ENCODE measurements around the gene SIX1. TPM values are rescaled to one million over a fixed set of nuclear protein-coding genes. Genes with fewer than 3 reads are reported as not detected.

Gene SIX1
- total RNA-seq, 4 donors from 2014 or later = 5.9 to 7.5 (median 6.2) TPM

DNA sequence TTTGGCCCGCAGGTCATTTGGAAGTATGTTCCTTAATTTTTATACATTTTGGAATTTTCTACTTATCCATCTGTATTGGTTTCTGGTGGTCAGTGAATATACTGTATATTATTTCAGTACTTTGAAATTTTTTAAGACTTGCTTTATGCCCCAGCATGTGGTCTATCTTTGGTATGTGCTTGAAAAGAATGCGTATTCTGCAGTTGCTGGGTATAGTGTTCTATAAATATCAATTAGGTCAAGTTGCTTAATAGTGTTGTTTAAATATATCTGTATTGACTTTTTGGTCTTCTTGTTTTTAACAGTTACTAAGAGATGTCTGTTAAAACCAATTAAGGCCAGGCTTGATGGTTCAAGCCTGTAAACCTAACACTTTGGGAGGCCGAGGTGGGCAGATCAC, 21.7 kb upstream of the SIX1 start:
- Histone ChIP-seq H3K27me3 (no peaks in the 10 kb centered on the region), H3K27ac (no peak overlapping the region), H3K36me3 (no peaks in the 10 kb centered on the region), H3K4me3 (no peak overlapping the region), H3K9me3 (no peaks in the 10 kb centered on the region), H3K4me1 (no peaks in the 10 kb centered on the region)
- WGBS, 2 donors = 84 to 88% methylated on average over 3 of the region's 3 CpGs
- TF ChIP-seq POLR2A (IDR thresholded peaks at IDR 0.05) (no peak), EP300 (IDR thresholded peaks at IDR 0.05) (no peak)
- TF ChIP-seq, protein P1, sequence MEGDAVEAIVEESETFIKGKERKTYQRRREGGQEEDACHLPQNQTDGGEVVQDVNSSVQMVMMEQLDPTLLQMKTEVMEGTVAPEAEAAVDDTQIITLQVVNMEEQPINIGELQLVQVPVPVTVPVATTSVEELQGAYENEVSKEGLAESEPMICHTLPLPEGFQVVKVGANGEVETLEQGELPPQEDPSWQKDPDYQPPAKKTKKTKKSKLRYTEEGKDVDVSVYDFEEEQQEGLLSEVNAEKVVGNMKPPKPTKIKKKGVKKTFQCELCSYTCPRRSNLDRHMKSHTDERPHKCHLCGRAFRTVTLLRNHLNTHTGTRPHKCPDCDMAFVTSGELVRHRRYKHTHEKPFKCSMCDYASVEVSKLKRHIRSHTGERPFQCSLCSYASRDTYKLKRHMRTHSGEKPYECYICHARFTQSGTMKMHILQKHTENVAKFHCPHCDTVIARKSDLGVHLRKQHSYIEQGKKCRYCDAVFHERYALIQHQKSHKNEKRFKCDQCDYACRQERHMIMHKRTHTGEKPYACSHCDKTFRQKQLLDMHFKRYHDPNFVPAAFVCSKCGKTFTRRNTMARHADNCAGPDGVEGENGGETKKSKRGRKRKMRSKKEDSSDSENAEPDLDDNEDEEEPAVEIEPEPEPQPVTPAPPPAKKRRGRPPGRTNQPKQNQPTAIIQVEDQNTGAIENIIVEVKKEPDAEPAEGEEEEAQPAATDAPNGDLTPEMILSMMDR (IDR thresholded peaks at IDR 0.05) = no peak
- DNase-seq (ENCODE audit: low spot score in 2 of 2) = no peak

DNA sequence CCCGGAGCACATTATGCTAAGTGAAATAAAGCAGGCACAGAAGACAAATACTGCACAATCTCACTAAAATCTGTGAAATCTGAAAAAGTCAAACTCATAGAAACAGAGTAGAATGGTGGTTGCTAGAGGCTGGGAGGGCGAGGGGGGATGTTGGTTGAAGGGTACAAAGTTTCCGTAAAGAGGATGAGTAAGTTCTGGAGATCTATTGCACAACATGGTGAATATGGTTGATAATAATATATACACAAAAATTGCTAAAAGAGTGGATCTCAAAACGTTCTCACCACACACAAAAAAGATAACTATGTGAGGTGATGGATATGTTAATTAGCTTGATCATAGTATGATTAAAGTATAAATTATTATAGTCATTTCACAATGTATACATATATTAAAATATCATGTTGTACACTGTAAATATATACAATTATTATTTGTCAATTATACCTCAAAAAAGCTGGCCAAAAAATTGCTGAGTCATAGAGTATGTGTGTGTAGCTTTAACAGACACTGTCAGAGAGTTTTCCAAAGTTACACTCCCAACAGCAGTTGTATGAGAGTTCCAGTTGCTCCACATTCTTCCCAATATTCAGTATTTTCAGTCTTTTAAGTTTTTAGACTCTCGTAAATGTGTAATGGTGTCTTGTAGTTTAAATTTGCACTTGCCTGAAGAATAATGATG, 19.3 kb upstream of the SIX1 start:
- Histone ChIP-seq H3K36me3 (no peaks in the 10 kb centered on the region), H3K4me3 (no peak overlapping the region), H3K4me1 (no peaks in the 10 kb centered on the region), H3K27ac (no peak overlapping the region), H3K9me3 (no peaks in the 10 kb centered on the region), H3K27me3 (peaks cover 0 to 15% of the 10 kb centered on the region in 2 donors)
- TF ChIP-seq EP300 (IDR thresholded peaks at IDR 0.05) (no peak), POLR2A (IDR thresholded peaks at IDR 0.05) (no peak)
- TF ChIP-seq, protein P1 (IDR thresholded peaks at IDR 0.05) = no peak
- no peak for DNase-seq (ENCODE audit: low spot score in 2 of 2)
- WGBS, 2 donors = 85 to 87% methylated on average over 5 of the region's 5 CpGs

DNA sequence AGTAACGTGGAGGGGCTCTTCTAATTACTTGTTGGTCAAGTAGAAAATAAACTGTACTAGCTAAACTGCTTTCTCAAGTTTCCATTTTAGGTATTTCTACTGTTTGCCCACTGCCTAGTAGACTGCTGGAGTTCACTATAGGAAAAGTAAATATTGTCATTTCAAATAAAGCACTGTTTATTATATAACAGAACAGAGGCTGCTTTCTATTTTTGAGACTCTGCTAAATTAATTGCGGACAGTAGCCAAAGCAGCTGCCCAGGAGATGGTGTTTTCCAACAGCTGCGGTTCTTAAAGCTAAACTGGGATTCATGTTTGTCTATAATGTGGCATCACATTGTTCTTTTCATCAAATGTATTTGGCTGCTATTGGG, 15.9 kb upstream of the SIX1 start:
- TF ChIP-seq POLR2A (IDR thresholded peaks at IDR 0.05) (no peak), EP300 (IDR thresholded peaks at IDR 0.05) (no peak)
- TF ChIP-seq, protein P1 (IDR thresholded peaks at IDR 0.05) = no peak
- H3K4me3 ChIP-seq = no peak overlapping the region
- H3K36me3 ChIP-seq = no peaks in the 10 kb centered on the region
- 46 to 54% methylated on average over 3 of the region's 3 CpGs for WGBS, 2 donors
- no peak for DNase-seq (ENCODE audit: low spot score in 2 of 2)
- H3K4me1 ChIP-seq = no peaks in the 10 kb centered on the region
- peaks cover 0 to 32% of the 10 kb centered on the region in 2 donors for H3K27me3 ChIP-seq
- H3K9me3 ChIP-seq = no peaks in the 10 kb centered on the region
- no peak overlapping the region for H3K27ac ChIP-seq

DNA sequence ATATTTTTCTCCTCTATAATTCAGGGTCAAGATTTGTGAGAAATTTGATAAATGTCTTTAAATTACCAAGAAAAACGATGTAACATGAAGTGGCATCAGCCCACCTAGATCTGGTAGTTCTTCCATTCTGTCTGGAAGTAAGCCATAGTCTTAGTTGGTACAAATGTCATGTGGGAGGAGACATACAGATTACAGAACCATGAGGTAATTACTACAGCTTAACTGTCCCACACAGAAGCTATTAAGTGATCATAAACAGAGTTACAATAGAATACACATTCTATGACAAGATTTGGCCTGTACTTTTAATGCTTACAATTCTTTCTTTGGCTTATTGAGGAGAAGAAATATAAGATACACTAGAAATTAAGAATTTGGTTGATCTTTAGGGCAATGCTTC, 13.7 kb upstream of the SIX1 start:
- 69% methylated on average over 1 of the region's 1 CpG for WGBS, 2 donors
- H3K9me3 ChIP-seq = no peaks in the 10 kb centered on the region
- H3K27me3 ChIP-seq = peaks cover 0 to 54% of the 10 kb centered on the region in 2 donors
- TF ChIP-seq, protein P1 (IDR thresholded peaks at IDR 0.05) = no peak
- TF ChIP-seq POLR2A (IDR thresholded peaks at IDR 0.05) (no peak), EP300 (IDR thresholded peaks at IDR 0.05) (no peak)
- H3K27ac ChIP-seq = no peak overlapping the region
- no peak overlapping the region for H3K4me3 ChIP-seq
- DNase-seq (ENCODE audit: low spot score in 2 of 2) = no peak
- H3K36me3 ChIP-seq = no peaks in the 10 kb centered on the region
- H3K4me1 ChIP-seq = peaks cover 0 to 3% (median under 1%) of the 10 kb centered on the region in 4 donors

DNA sequence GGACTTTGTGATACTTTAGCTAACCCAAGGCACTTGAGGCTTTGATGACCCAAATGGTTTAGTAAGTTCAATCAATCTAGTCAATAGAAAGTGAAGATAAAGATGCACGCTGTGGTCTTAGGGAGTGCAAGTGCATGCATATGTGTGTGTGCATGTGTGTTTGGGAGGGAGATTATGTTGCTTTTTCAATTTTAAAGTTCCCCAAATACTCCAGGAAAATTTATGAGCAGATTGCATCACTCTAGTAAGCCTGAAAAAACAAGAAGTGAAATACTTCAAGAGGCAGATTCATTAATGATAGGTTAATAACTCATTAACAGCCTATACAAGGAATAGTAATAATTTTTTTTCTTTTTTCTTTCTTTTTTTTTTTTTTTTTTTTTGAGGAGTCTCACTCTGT, 12.4 kb upstream of the SIX1 start:
- TF ChIP-seq POLR2A (IDR thresholded peaks at IDR 0.05) = no peak
- TF ChIP-seq, protein P1 (IDR thresholded peaks at IDR 0.05) = no peak
- no peak for TF ChIP-seq EP300 (IDR thresholded peaks at IDR 0.05)
- peaks cover 0 to 66% of the 10 kb centered on the region in 2 donors for H3K27me3 ChIP-seq
- H3K4me3 ChIP-seq = no peak overlapping the region
- peaks cover 0 to 13% (median 5%) of the 10 kb centered on the region in 4 donors for H3K4me1 ChIP-seq
- DNase-seq (ENCODE audit: low spot score in 2 of 2) = no peak
- 87 to 97% methylated on average over 1 of the region's 1 CpG for WGBS, 2 donors
- no peaks in the 10 kb centered on the region for H3K36me3 ChIP-seq
- H3K9me3 ChIP-seq = no peaks in the 10 kb centered on the region
- H3K27ac ChIP-seq = no peak overlapping the region
